Measurements from ENCODE around the gene DYDC1.

GRCh38 chr10:80356563-80356988 lies at the start of gene DYDC1, which contains the start of gene DYDC2:
- TF ChIP-seq POLR2AphosphoS5 (IDR thresholded peaks at IDR 0.05) = no peak
- no peak for TF ChIP-seq POLR2A (IDR thresholded peaks at IDR 0.05; ENCODE audit: low read depth)
- no peak for TF ChIP-seq EP300 (IDR thresholded peaks at IDR 0.05)
- TF ChIP-seq CTCF (IDR thresholded peaks at IDR 0.05) = no peak
